Right hindlimb (tissue), 1 donor: ENCODE measurements around the gene PPP2R5C.

Experiments used
- DNase-seq: peaks from one replicate; pipeline ENCODE4 v3.0.0-alpha.2; 2018

Gene PPP2R5C

GRCh38 chr14:101873076-101873825 is 111.7 kb downstream of the PPP2R5C start:
- no peak for DNase-seq

- DNase-seq: no peak
These were observed 112.5 kb downstream of the PPP2R5C start for GRCh38 chr14:101873991-101874390.

- no peak for DNase-seq
These were observed 113.7 kb downstream of the PPP2R5C start for GRCh38 chr14:101875041-101875726.

- no peak for DNase-seq
These were observed 114.4 kb downstream of the PPP2R5C start for GRCh38 chr14:101875727-101876554.

- DNase-seq: peak; percentile 73
These were observed 115.0 kb downstream of the PPP2R5C start for GRCh38 chr14:101876555-101876938.

GRCh38 chr14:101877766-101878165 is 116.3 kb downstream of the PPP2R5C start:
- no peak for DNase-seq

GRCh38 chr14:101878211-101878821 is 116.8 kb downstream of the PPP2R5C start:
- no peak for DNase-seq

- no peak for DNase-seq
These were observed 117.5 kb downstream of the PPP2R5C start for GRCh38 chr14:101878822-101879528.

GRCh38 chr14:101879529-101880336 is 118.2 kb downstream of the PPP2R5C start:
- DNase-seq: no peak

- no peak for DNase-seq
These were observed 119.9 kb downstream of the PPP2R5C start for GRCh38 chr14:101881426-101881825.

GRCh38 chr14:101882141-101882935 is 120.8 kb downstream of the PPP2R5C start:
- DNase-seq: no peak

GRCh38 chr14:101884089-101884933 is 122.8 kb downstream of the PPP2R5C start:
- no peak for DNase-seq

- DNase-seq: no peak
These were observed 123.5 kb downstream of the PPP2R5C start for GRCh38 chr14:101884934-101885576.

- DNase-seq: no peak
These were observed 125.7 kb downstream of the PPP2R5C start for GRCh38 chr14:101887219-101887618.

- DNase-seq: no peak
These were observed 126.7 kb downstream of the PPP2R5C start for GRCh38 chr14:101888182-101888581.

GRCh38 chr14:101889366-101889765 is 127.9 kb downstream of the PPP2R5C start:
- DNase-seq: no peak

- DNase-seq: no peak
These were observed 128.4 kb downstream of the PPP2R5C start for GRCh38 chr14:101889898-101890297.

GRCh38 chr14:101891471-101891870 is 130.0 kb downstream of the PPP2R5C start:
- no peak for DNase-seq

GRCh38 chr14:101893759-101894158 is 132.2 kb downstream of the PPP2R5C start:
- no peak for DNase-seq
